ENCODE measurements around the gene MARVELD1. TPM values are rescaled to one million over a fixed set of nuclear protein-coding genes. Genes with fewer than 3 reads are reported as not detected.

MARVELD1 gene
- total RNA-seq, 1 donor from 2014 or later: 52.3 TPM

- H3K4me3 Mint-ChIP-seq: no peak overlapping the region
- H3K36me3 Mint-ChIP-seq (ENCODE audit: low read depth): peaks cover 4% of the 10 kb centered on the region
- H3K9me3 Mint-ChIP-seq: no peaks in the 10 kb centered on the region
- H3K27ac Mint-ChIP-seq (ENCODE audit: unreplicated experiment): peak overlapping the region; percentile 44
- peaks cover 5% of the 10 kb centered on the region for H3K4me1 Mint-ChIP-seq
- TF ChIP-seq CTCF (conservative IDR thresholded peaks at IDR 0.05): no peak
- DNase-seq (ENCODE audit: low read depth, low spot score): no peak
- H3K27me3 Mint-ChIP-seq (ENCODE audit: low read depth): no peaks in the 10 kb centered on the region
Measured at GRCh38 chr10:97760461-97761257, 47.1 kb downstream of the MARVELD1 start.

- Mint-ChIP-seq H3K9me3 (no peaks in the 10 kb centered on the region), H3K27ac (ENCODE audit: unreplicated experiment) (peak overlapping the region; percentile 44), H3K4me1 (peaks cover 5% of the 10 kb centered on the region), H3K27me3 (ENCODE audit: low read depth) (no peaks in the 10 kb centered on the region), H3K36me3 (ENCODE audit: low read depth) (peaks cover 4% of the 10 kb centered on the region), H3K4me3 (no peak overlapping the region)
- no peak for TF ChIP-seq CTCF (conservative IDR thresholded peaks at IDR 0.05)
- no peak for DNase-seq (ENCODE audit: low read depth, low spot score)
Measured at GRCh38 chr10:97761331-97761865, 47.9 kb downstream of the MARVELD1 start.

GRCh38 chr10:97762056-97762455 is 48.5 kb downstream of the MARVELD1 start:
- DNase-seq (ENCODE audit: low read depth, low spot score): no peak
- H3K27ac Mint-ChIP-seq (ENCODE audit: unreplicated experiment): no peak overlapping the region
- no peaks in the 10 kb centered on the region for H3K27me3 Mint-ChIP-seq (ENCODE audit: low read depth)
- no peak for TF ChIP-seq CTCF (conservative IDR thresholded peaks at IDR 0.05)
- H3K4me3 Mint-ChIP-seq: no peak overlapping the region
- H3K36me3 Mint-ChIP-seq (ENCODE audit: low read depth): peaks cover 4% of the 10 kb centered on the region
- H3K9me3 Mint-ChIP-seq: no peaks in the 10 kb centered on the region
- H3K4me1 Mint-ChIP-seq: peaks cover 5% of the 10 kb centered on the region

- no peaks in the 10 kb centered on the region for H3K9me3 Mint-ChIP-seq
- TF ChIP-seq CTCF (conservative IDR thresholded peaks at IDR 0.05): no peak
- peaks cover 4% of the 10 kb centered on the region for H3K36me3 Mint-ChIP-seq (ENCODE audit: low read depth)
- no peak overlapping the region for H3K27ac Mint-ChIP-seq (ENCODE audit: unreplicated experiment)
- no peak overlapping the region for H3K4me3 Mint-ChIP-seq
- no peak for DNase-seq (ENCODE audit: low read depth, low spot score)
- peaks cover 2% of the 10 kb centered on the region for H3K27me3 Mint-ChIP-seq (ENCODE audit: low read depth)
- H3K4me1 Mint-ChIP-seq: peaks cover 5% of the 10 kb centered on the region
Measured at GRCh38 chr10:97762816-97763215, 49.3 kb downstream of the MARVELD1 start.

GRCh38 chr10:97763411-97763810 is 49.9 kb downstream of the MARVELD1 start:
- H3K36me3 Mint-ChIP-seq (ENCODE audit: low read depth): peaks cover 4% of the 10 kb centered on the region
- no peak overlapping the region for H3K27ac Mint-ChIP-seq (ENCODE audit: unreplicated experiment)
- H3K27me3 Mint-ChIP-seq (ENCODE audit: low read depth): peaks cover 8% of the 10 kb centered on the region
- TF ChIP-seq CTCF (conservative IDR thresholded peaks at IDR 0.05): no peak
- H3K4me3 Mint-ChIP-seq: no peak overlapping the region
- no peaks in the 10 kb centered on the region for H3K9me3 Mint-ChIP-seq
- no peak for DNase-seq (ENCODE audit: low read depth, low spot score)
- H3K4me1 Mint-ChIP-seq: peaks cover 8% of the 10 kb centered on the region

Data from neural crest cell (in vitro differentiated cells).